ENCODE data around the gene MACROD2. TPM values are rescaled to one million over a fixed set of nuclear protein-coding genes. Genes with fewer than 3 reads are reported as not detected.

MACROD2 gene
- total RNA-seq, 1 donor: 1.3 TPM

DNA sequence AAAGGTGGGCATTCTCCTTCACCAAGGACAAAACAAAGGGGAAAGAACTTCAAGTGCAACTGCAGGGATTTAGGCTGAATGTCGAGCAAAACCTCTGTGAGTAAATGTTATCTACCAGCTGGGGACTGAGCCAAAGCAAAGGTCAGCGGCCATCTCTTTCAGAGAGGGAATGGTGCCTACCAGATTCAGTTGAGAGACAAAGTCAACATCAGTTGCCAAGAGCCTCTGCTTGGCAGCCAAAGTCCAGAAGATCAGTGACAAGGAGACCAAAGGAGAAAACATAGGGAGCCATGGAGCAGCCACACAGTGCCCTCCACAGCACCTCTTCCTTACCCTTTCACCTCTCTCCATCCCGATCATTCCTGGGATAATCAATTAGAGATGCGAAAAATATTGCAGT lies 2105.5 kb downstream of the MACROD2 start:
- no peak for DNase-seq (ENCODE audit: low read depth)
- no peak overlapping the region for H3K4me3 ChIP-seq (ENCODE audit: low read depth, low read length)
- TF ChIP-seq, protein P1, sequence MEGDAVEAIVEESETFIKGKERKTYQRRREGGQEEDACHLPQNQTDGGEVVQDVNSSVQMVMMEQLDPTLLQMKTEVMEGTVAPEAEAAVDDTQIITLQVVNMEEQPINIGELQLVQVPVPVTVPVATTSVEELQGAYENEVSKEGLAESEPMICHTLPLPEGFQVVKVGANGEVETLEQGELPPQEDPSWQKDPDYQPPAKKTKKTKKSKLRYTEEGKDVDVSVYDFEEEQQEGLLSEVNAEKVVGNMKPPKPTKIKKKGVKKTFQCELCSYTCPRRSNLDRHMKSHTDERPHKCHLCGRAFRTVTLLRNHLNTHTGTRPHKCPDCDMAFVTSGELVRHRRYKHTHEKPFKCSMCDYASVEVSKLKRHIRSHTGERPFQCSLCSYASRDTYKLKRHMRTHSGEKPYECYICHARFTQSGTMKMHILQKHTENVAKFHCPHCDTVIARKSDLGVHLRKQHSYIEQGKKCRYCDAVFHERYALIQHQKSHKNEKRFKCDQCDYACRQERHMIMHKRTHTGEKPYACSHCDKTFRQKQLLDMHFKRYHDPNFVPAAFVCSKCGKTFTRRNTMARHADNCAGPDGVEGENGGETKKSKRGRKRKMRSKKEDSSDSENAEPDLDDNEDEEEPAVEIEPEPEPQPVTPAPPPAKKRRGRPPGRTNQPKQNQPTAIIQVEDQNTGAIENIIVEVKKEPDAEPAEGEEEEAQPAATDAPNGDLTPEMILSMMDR (IDR thresholded peaks at IDR 0.05; ENCODE audit: insufficient read depth, low read length): no peak

Small RNAs within 50 kb of the gene (small RNA-seq; reads per million reads assigned to genes)
- gene RN7SL864P (not detected), gene RNA5SP475 (not detected), gene RNU6-1159P (not detected), gene RNU6-115P (not detected), gene RNU6-228P (not detected), gene RNU6-278P (not detected), gene RPS3P1 (not detected)

Other genes starting within 250 kb of the MACROD2 start
- gene ESF1, start 210.6 kb upstream of the MACROD2 start, total RNA-seq (ENCODE audit: low replicate concordance): 15.6 and 55.8 TPM in 2 replicates
- 13.9 and 15.8 TPM in 2 replicates for gene NDUFAF5, start 210.5 kb upstream of the MACROD2 start, total RNA-seq (ENCODE audit: low replicate concordance)
- gene SEL1L2, start 4.9 kb upstream of the MACROD2 start, total RNA-seq (ENCODE audit: low replicate concordance): not detected in 2 replicates